K562 (cell line): ENCODE results near the gene TMEM132C. TPM values are rescaled to one million over a fixed set of nuclear protein-coding genes. Genes with fewer than 3 reads are reported as not detected.

Experiments used
- ATAC-seq: fragments of 200-7000 bp; cut with Tn5 transposase; 3 replicates; pipeline ENCODE4 v1.9.1; 2020; ENCODE audit warnings: moderate library complexity
- BruUV-seq: library from RNA; stranded (reverse); fragments of 400-500 nt; replicated peaks from 2 replicates; lab custom pipeline; 2021; lab: Mats Ljungman, UMichigan
- CTCF ChIA-PET: fragments of 300-600 bp; formaldehyde crosslinking; extraction: SDS; loops from one replicate; lab custom pipeline; 2021; ENCODE audit warnings: low intra/inter-chr PET ratio; lab: Yijun Ruan, JAX
- POLR2A ChIA-PET: fragments of 300-600, 350-650 bp; sonication (Branson Sonifier 250); formaldehyde crosslinking; extraction: SDS; loops from one replicate; lab custom pipeline; 2021; ENCODE audit warnings: antibody characterized with exemption, inconsistent platforms; lab: Yijun Ruan, JAX
- DNase-seq, 4 experiments: peaks; one replicate each; pipeline versions ENCODE4 v3.0.0 to v3.0.0-alpha.2; 2011 to 2018; ENCODE audit warnings: low spot score in 3 of 4, mixed read lengths in 3 of 4; ENCODE audit errors: extremely low read depth in 1 of 4
- FAIRE-seq: peaks from 2 replicates; lab custom pipeline; 2011; peaks lifted over from hg19 to GRCh38; lab: Jason Lieb, UNC
- H2AFZ ChIP-seq: 2 replicates; pipeline ENCODE4 v1.6.0; 2011; ENCODE audit warnings: low read depth, low read length, control low read depth, inconsistent platforms
- H3K27ac ChIP-seq: fragments of 200-600 bp; 3 replicates; pipeline ENCODE4 v1.8.0; 2011; ENCODE audit warnings: low read depth, mild to moderate bottlenecking, control low read depth, inconsistent platforms, low read length, moderate library complexity, mixed read lengths; ENCODE audit errors: extremely low read depth
- H3K27me3 ChIP-seq, 2 experiments: fragments of 300-600 bp in 1 of 2; 2 replicates in 1 of 2; 3 replicates in 1 of 2; pipeline versions ENCODE4 v1.6.0 to v1.8.0; 2011; ENCODE audit warnings: inconsistent platforms in 2 of 2, low read length in 2 of 2, mild to moderate bottlenecking in 1 of 2, mixed read lengths in 1 of 2, moderate library complexity in 1 of 2; ENCODE audit not compliant: control insufficient read depth in 2 of 2, insufficient read depth in 2 of 2
- H3K36me3 ChIP-seq: fragments of 300-600 bp; 3 replicates; pipeline ENCODE4 v1.8.0; 2011; ENCODE audit warnings: mild to moderate bottlenecking, low read length, inconsistent platforms; ENCODE audit not compliant: control insufficient read depth, insufficient read depth
- H3K4me1 ChIP-seq, 2 experiments: fragments of 200-600 bp in 1 of 2; replicated peaks in 1 of 2; 2 replicates in 1 of 2; 3 replicates in 1 of 2; pipeline versions ENCODE4 v1.5.1 to v1.8.0; 2011; ENCODE audit warnings: inconsistent platforms in 2 of 2, low read length in 2 of 2, mild to moderate bottlenecking in 1 of 2, mixed read lengths in 1 of 2, moderate library complexity in 1 of 2; ENCODE audit not compliant: control insufficient read depth in 2 of 2, insufficient read depth in 2 of 2
- H3K4me2 ChIP-seq: 2 replicates; pipeline ENCODE4 v1.6.1; 2011; ENCODE audit warnings: low read length, control low read depth, inconsistent platforms, mixed read lengths; ENCODE audit not compliant: insufficient read depth
- H3K4me3 ChIP-seq: fragments of 200-600 bp; sonication (generic), shearing (Covaris generic); 2 replicates; pipeline ENCODE4 v1.5.1; 2016; ENCODE audit warnings: control low read depth, inconsistent platforms
- H3K79me2 ChIP-seq: fragments of 200-600 bp; 3 replicates; pipeline ENCODE4 v1.8.0; 2011; ENCODE audit warnings: low read length, inconsistent platforms; ENCODE audit not compliant: control insufficient read depth, insufficient read depth
- H3K9ac ChIP-seq, 2 experiments: 2 replicates each; pipeline versions ENCODE4 v1.6.0 to v1.6.1; 2011; ENCODE audit warnings: low read depth in 2 of 2, low read length in 2 of 2, control low read depth in 1 of 2, inconsistent platforms in 1 of 2, mild to moderate bottlenecking in 1 of 2, mixed read lengths in 1 of 2; ENCODE audit not compliant: insufficient read depth in 1 of 2
- H3K9me1 ChIP-seq: one replicate; pipeline ENCODE4 v1.6.0; 2011; ENCODE audit warnings: inconsistent platforms, mild to moderate bottlenecking, low read length, moderate library complexity; ENCODE audit not compliant: control insufficient read depth, insufficient read depth
- H3K9me3 ChIP-seq: replicated peaks from 2 replicates; pipeline ENCODE4 v1.5.1; 2011; ENCODE audit warnings: low read depth, low read length, inconsistent platforms; ENCODE audit not compliant: control insufficient read depth, insufficient read depth
- H4K20me1 ChIP-seq: replicated peaks from 2 replicates; pipeline ENCODE4 v1.6.1; 2011; ENCODE audit warnings: low read length, inconsistent platforms, mixed read lengths; ENCODE audit not compliant: control insufficient read depth, insufficient read depth
- GMEB1 ChIP-seq: fragments of 250-450 bp; sonication (Bioruptor Pico); IDR thresholded peaks from 2 replicates; pipeline ENCODE4 v1.4.0; 2020; ENCODE audit warnings: mild to moderate bottlenecking
- PHTF2 ChIP-seq: fragments of 250-450 bp; sonication (Bioruptor Pico); IDR thresholded peaks from 2 replicates; pipeline ENCODE4 v1.5.0; 2021; ENCODE audit warnings: mild to moderate bottlenecking
- RBM25 ChIP-seq: fragments of 200-400 bp; formaldehyde crosslinking; IDR thresholded peaks from 2 replicates; pipeline ENCODE4 v1.6.1; 2018; ENCODE audit warnings: low read length, low read depth, moderate library complexity; ENCODE audit not compliant: severe bottlenecking
- SUPT5H ChIP-seq: fragments of 450-650 bp; IDR thresholded peaks from 2 replicates; pipeline ENCODE4 v1.6.1; 2016
- TEAD2 ChIP-seq: fragments of 450-650 bp; IDR thresholded peaks from 2 replicates; pipeline ENCODE4 v1.6.1; 2016; ENCODE audit warnings: missing genetic modification characterization, control low read depth, missing compliant biosample characterization
- XRCC3 ChIP-seq: fragments of 450-650 bp; IDR thresholded peaks from 2 replicates; pipeline ENCODE4 v1.6.1; 2017; ENCODE audit warnings: mild to moderate bottlenecking, moderate library complexity
- ZKSCAN3 ChIP-seq: fragments of 250-450 bp; sonication (Bioruptor Pico); IDR thresholded peaks from 2 replicates; pipeline ENCODE4 v1.4.0; 2020
- ZNF324 ChIP-seq: fragments of 250-450 bp; sonication (Bioruptor Pico); IDR thresholded peaks from 2 replicates; pipeline ENCODE4 v1.4.0; 2020; ENCODE audit warnings: mild to moderate bottlenecking
- ZNF592 ChIP-seq: fragments of 450-650 bp; IDR thresholded peaks from 2 replicates; pipeline ENCODE4 v1.6.1; 2017; ENCODE audit warnings: antibody characterized with exemption, mild to moderate bottlenecking
- ZNF740 ChIP-seq, 3 experiments: fragments of 200-800 bp in 1 of 3; sonication (Bioruptor generic) in 1 of 3; sonication (generic) in 1 of 3; formaldehyde crosslinking in 1 of 3; IDR thresholded peaks; 2 replicates each; pipeline versions ENCODE4 v1.6.1 to v1.8.0; 2016 to 2022; ENCODE audit warnings: mild to moderate bottlenecking in 2 of 3, missing compliant biosample characterization in 2 of 3, missing genetic modification characterization in 2 of 3, missing genetic modification reagents in 1 of 3
- WGBS: fragments of 100-300 bp; shearing (Covaris generic); methylation state at CpG from one replicate; pipeline ENCODE4 v1.1.6; 2016; ENCODE audit warnings: low coverage, mixed read lengths; ENCODE audit not compliant: insufficient coverage; ENCODE audit errors: missing lambda C conversion rate; 5-methylcytosine and 5-hydroxymethylcytosine counted together
- in situ Hi-C: fragments of 300-500 bp; cut with MboI; formaldehyde crosslinking; loops from 4 replicates; pipeline ENCODE4 v1.15.0; 2018; ENCODE audit warnings: inconsistent platforms, mixed read lengths
- intact Hi-C: fragments of 100-400 bp; cut with micrococcal nuclease; formaldehyde crosslinking; loops from 2 replicates; pipeline ENCODE4 v1.14.2; 2022
- polyA plus RNA-seq, 8 experiments: library from polyadenylated mRNA; depleted of rRNA in 4 of 8; stranded (reverse) in 5 of 8; unstranded in 3 of 8; fragments of >200 nt; fragmentation: Nextera tagmentation in 2 of 8; fragmentation: Illumina TruSeq in 1 of 8; extraction: Ambion mirVana in 2 of 8; extraction: Trizol in 1 of 8; gene quantifications; 2 replicates each; pipeline versions ENCODE4 v1.2.1 to v1.2.3, GENCODE V29; 2011 to 2014; ENCODE audit warnings: inconsistent platforms in 1 of 8, missing spikeins in 1 of 8
- total RNA-seq, 7 experiments: library from RNA; depleted of rRNA in 6 of 7; stranded (reverse); fragments of >200 nt in 6 of 7; fragmentation: Illumina TruSeq in 2 of 7; extraction: Trizol in 2 of 7; gene quantifications; 2 replicates each; pipeline versions ENCODE4 v1.2.1 to v1.2.3, GENCODE V29; 2011 to 2021; ENCODE audit warnings: low replicate concordance in 1 of 7

The TMEM132C gene
- total and polyA plus RNA-seq, 9 of the 15 experiments (the other 6 are each of a cell fraction or from before 2014, with no cell fraction given): not detected

GRCh38 chr12:128509170-128509569 lies 242.2 kb downstream of the TMEM132C start:
- FAIRE-seq: no peak

GRCh38 chr12:128510511-128510910 lies 243.5 kb downstream of the TMEM132C start:
- DNase-seq: no peak
- Histone ChIP-seq H3K79me2 (no peaks in the 10 kb centered on the region), H3K4me3 (no peak overlapping the region), H4K20me1 (no peaks in the 10 kb centered on the region), H3K9ac (no peak overlapping the region; a peak in 1 of 4 replicates), H3K4me2 (no peak overlapping the region), H2AFZ (no peak overlapping the region), H3K4me1 (no peaks in the 10 kb centered on the region; a peak in 1 of 5 replicates), H3K36me3 (no peaks in the 10 kb centered on the region), H3K9me3 (no peaks in the 10 kb centered on the region), H3K27me3 (peaks cover 0 to 11% of the 10 kb centered on the region in 2 experiments; a peak in 1 of 5 replicates), H3K9me1 (no peaks in the 10 kb centered on the region), H3K27ac (no peak overlapping the region)
- ATAC-seq: no peak
- in situ Hi-C loops: no loop called here
- no peak for FAIRE-seq
- no TSS peak for BruUV-seq
- intact Hi-C loops: no loop called here
- POLR2A ChIA-PET: no interaction called here
- CTCF ChIA-PET: no interaction called here
- 1% methylated on average over 8 of the region's 8 CpGs for WGBS
- no peak for TF ChIP-seq ZNF592
- no peak for TF ChIP-seq SUPT5H
- no peak for TF ChIP-seq PHTF2 (CRISPR knock-in tag)
- no peak for TF ChIP-seq XRCC3
- no peak for TF ChIP-seq ZNF740 (CRISPR knock-in tag; IDR thresholded peaks at IDR 0.05)
- TF ChIP-seq ZNF740 (tag; IDR thresholded peaks at IDR 0.05): no peak
- TF ChIP-seq ZNF324 (CRISPR knock-in tag): no peak
- TF ChIP-seq GMEB1: no peak
- TF ChIP-seq TEAD2 (tag): no peak
- TF ChIP-seq RBM25: no peak

More at GRCh38 chr12:128509170-128509569, 242.2 kb downstream of the TMEM132C start:
- Histone ChIP-seq H3K4me1 (no peaks in the 10 kb centered on the region; a peak in 1 of 5 replicates), H3K9me3 (no peaks in the 10 kb centered on the region), H3K79me2 (no peaks in the 10 kb centered on the region), H3K4me2 (no peak overlapping the region), H3K9me1 (no peaks in the 10 kb centered on the region), H4K20me1 (no peaks in the 10 kb centered on the region), H3K9ac (no peak overlapping the region), H3K36me3 (no peaks in the 10 kb centered on the region), H3K4me3 (no peak overlapping the region), H3K27ac (no peak overlapping the region), H3K27me3 (peaks cover 0 to 5% of the 10 kb centered on the region in 2 experiments; a peak in 1 of 5 replicates), H2AFZ (no peak overlapping the region)
- CTCF ChIA-PET: no interaction called here
- TF ChIP-seq ZKSCAN3: no peak
- DNase-seq (no peak), ATAC-seq (no peak)
- POLR2A ChIA-PET: no interaction called here
- BruUV-seq: no TSS peak
- 0% methylated on average over 4 of the region's 4 CpGs for WGBS
- in situ Hi-C loops (no loop called here), intact Hi-C loops (no loop called here)
